PC-3 (cell line): Measurements from ENCODE around the gene YTHDC1.

ENCODE experiments used
- EZH2 ChIP-seq: fragments of 300-600 bp; sonication (generic); IDR thresholded peaks from one replicate; pipeline ENCODE4 v1.6.1; 2017; ENCODE audit warnings: antibody characterized with exemption, mild to moderate bottlenecking, low read length; ENCODE audit not compliant: unreplicated experiment
- TF ChIP-seq, protein P1 (sequence below): fragments of 300-600 bp; sonication (generic); conservative IDR thresholded peaks from 2 replicates; pipeline ENCODE4 v1.5.1; 2017; ENCODE audit warnings: antibody characterized with exemption, low read depth, mild to moderate bottlenecking, low read length

GRCh38 chr4:68278029-68278428, 71.9 kb downstream of the YTHDC1 start:
- TF ChIP-seq EZH2: no peak
- TF ChIP-seq, protein P1, sequence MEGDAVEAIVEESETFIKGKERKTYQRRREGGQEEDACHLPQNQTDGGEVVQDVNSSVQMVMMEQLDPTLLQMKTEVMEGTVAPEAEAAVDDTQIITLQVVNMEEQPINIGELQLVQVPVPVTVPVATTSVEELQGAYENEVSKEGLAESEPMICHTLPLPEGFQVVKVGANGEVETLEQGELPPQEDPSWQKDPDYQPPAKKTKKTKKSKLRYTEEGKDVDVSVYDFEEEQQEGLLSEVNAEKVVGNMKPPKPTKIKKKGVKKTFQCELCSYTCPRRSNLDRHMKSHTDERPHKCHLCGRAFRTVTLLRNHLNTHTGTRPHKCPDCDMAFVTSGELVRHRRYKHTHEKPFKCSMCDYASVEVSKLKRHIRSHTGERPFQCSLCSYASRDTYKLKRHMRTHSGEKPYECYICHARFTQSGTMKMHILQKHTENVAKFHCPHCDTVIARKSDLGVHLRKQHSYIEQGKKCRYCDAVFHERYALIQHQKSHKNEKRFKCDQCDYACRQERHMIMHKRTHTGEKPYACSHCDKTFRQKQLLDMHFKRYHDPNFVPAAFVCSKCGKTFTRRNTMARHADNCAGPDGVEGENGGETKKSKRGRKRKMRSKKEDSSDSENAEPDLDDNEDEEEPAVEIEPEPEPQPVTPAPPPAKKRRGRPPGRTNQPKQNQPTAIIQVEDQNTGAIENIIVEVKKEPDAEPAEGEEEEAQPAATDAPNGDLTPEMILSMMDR: no peak
